HG02798 (cell line): ENCODE data around the gene MRPS7.
"Not testable (repeated sequence)": the region's sequence is repeated elsewhere in the genome, so short reads cannot be mapped to it uniquely, and the experiment has no call there.

Experiments
- ATAC-seq: cut with Tn5 transposase; IDR thresholded peaks from one replicate; pipeline ENCODE4 v1.9.1; 2021; ENCODE audit warnings: mild to moderate bottlenecking; ENCODE audit not compliant: unreplicated experiment, poor library complexity

Gene MRPS7

DNA sequence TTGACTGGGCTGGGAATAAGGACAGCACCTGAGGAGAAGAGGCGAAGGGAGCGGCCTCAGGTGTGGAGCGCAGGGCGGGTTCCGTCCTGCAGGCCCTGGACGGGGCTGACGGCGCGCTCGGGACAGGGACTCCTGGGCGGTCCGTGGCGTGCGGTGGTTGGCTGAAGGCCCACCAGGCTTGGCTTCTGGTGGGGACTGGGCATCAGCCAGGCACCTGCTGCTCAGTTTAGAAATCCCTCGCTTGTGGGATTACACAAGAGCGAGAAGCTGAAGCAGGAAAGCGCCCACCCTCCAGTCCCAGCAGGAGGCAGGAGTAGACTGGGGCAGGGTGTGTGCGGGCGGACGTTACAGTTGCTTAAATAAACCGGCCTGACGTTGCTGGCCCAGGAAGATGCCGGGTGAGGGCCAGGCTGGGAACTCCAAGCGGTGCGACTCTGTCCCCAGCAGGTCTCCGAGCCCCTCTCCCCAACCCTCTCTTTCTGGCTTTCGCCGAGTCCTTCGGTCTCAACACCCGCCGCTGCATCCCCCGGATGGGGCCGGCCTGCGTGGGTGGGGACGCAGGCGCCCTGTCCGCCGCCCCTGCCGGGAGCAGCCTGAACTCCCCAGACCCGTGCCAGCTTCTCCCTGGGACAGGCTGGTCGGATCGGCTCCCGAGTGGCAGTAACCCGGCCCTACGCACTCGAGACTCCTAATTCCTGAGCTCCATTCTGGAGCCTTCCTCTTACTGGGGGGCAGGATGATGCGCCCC is 8.7 kb downstream of the MRPS7 start:
- ATAC-seq = peak; percentile 38

GRCh38 chr17:75270966-75271232 is 9.2 kb downstream of the MRPS7 start, which contains the start of gene MIF4GD:
TSS of gene MIF4GD (minus strand) at chr17:75271231. CDS start at chr17:75270195, 1,036 bp downstream.
- ATAC-seq = no peak

- peak; percentile 89 for ATAC-seq
Observed at GRCh38 chr17:75271233-75271954, 9.7 kb downstream of the MRPS7 start.

DNA sequence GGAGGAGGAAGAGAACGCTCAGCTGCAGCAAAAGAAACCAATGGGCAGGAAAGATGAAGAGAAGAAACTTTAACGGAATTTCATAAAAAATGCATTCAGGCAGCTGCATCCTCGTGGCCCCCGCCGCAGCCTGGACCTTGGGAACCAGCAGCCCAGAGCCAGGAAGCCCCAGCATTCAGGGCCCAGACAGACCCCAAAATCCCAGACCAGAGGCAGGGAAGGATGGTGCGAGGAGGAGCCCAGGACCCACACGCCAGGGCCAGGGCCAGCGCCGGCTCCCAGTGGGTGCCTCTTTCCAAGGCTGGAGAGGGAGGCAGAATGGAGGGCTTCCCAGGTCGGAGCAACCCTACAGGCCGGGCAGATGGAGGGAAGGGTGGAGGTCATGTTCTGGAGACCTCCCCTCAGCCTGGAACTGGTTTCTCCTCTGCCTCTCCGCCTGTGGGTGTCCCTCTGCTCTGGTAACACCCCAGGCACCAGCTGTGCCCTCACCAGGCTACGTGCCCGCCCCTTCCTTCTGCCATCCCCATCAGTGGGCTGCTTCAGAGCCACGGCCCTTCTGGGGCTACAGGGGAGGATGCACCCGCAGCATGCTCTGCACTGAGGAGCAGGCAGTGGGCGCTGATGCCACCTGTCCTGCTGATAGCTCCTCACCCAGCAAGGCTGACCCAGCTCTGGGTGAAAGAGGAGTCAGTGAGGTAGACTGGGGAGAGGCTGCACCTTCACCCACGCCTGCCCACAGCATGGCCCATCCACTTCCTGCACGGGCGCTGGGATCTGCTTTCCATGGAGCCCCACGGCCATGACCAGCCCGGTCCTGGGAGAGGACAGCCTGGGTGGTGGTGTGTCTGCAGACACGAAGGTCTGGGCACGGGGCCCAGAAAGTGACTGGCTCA is 10.5 kb downstream of the MRPS7 start:
- no peak for ATAC-seq

GRCh38 chr17:75272848-75273184 is 11.1 kb downstream of the MRPS7 start:
- ATAC-seq = no peak

DNA sequence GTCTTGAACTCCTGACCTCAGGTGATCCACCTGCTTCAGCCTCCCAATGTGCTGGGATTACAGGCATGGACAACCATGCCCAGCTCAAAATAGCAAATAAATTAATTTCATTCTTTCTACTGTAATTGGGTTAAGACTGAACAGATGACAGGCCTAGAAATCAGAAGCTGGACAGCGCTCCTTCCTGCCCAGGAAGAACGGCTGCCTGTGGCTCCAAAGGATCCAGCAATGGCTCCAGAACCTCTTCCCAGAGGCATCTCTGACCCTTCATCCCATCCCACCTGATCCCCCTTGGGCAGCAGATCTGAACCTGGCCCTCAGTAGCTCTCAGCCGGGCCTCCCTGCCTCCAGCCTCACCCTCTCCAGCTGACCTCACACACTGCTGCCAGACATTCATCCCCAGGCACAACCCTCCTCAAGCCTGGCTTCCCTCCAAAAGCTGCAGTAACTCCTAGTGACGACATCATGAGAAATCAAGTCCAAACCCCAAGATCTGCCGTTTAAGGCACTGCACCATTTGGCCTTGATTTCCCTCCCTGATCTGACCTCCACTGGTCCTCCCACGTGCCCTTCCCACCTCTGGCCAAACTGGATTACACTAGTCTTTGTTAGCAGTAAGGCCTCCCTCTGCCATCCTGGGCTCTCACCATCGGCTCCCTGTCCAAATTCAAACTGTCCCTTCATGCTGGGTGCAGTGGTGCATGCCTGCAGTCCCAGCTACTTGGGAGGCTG is 12.5 kb downstream of the MRPS7 start:
- no peak for ATAC-seq

DNA sequence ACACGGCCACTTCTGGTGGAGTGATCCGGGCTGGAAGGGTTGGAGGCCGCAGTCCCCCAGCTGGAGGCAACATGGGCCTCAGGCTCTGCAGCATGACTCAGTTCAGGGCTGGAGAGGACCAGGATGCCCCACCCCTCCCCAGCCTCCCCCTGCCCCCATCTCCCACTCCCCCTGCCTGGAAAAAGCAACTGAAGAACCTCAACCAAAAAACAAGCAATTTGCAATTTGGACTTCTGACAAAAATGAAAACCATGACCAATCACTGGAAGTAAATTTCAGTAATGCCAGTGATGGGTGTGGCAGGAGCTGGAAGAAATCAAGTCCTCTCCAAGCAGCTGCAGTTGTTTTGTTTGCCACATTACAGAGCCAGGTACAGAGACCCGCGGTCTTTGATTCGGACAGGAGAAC is 16.0 kb downstream of the MRPS7 start:
- no peak for ATAC-seq

DNA sequence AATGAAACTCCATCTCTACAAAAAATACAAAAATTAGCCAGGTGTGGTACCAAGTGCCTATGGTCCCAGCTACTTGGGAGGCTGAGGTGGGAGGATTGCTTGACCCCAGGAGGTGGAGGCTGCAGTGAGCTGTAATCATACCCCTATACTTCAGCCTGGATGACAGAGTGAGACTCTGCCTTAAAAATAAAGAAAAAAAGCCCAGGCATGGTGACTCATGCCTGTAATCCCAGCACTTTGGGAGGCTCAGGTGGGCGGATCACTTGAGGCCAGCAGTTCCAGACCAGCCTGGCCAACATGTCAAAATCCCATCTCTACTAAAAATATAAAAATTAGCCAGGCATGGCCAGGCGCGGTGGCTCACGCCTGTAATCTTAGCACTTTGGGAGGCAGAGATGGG is 18.5 kb downstream of the MRPS7 start:
- ATAC-seq = not testable (repeated sequence)

- ATAC-seq = no peak
Observed at GRCh38 chr17:75285123-75285522, 23.4 kb downstream of the MRPS7 start.

GRCh38 chr17:75287221-75287620 is 25.5 kb downstream of the MRPS7 start:
- no peak for ATAC-seq

GRCh38 chr17:75288359-75288758 is 26.7 kb downstream of the MRPS7 start:
- no peak for ATAC-seq

DNA sequence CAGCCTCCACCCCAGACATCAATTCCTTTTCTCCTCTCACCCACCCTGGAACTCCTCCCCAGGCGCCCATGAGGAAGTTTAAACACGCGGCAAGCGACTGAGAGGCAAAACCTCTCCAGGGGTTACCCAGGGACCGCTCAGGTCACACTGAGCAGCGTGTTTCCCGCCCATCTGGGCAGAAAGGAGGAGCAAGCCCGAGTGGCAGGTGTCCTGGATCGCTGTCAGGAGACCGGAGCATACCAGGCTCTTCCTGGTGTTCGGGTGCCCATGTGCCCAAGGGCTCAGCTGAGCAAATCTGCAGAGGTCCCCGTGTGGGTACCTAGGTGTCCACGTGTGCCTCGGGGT is 27.1 kb downstream of the MRPS7 start:
- peak; percentile 11 for ATAC-seq

GRCh38 chr17:75289115-75289831 is 27.6 kb downstream of the MRPS7 start, which contains the start of gene SLC25A19:
TSS of gene SLC25A19 (minus strand) at chr17:75289433. CDS start at chr17:75286764, 2,669 bp downstream.
- ATAC-seq = peak; percentile 93

- ATAC-seq = no peak
Observed at GRCh38 chr17:75289832-75290337, 28.2 kb downstream of the MRPS7 start.

DNA sequence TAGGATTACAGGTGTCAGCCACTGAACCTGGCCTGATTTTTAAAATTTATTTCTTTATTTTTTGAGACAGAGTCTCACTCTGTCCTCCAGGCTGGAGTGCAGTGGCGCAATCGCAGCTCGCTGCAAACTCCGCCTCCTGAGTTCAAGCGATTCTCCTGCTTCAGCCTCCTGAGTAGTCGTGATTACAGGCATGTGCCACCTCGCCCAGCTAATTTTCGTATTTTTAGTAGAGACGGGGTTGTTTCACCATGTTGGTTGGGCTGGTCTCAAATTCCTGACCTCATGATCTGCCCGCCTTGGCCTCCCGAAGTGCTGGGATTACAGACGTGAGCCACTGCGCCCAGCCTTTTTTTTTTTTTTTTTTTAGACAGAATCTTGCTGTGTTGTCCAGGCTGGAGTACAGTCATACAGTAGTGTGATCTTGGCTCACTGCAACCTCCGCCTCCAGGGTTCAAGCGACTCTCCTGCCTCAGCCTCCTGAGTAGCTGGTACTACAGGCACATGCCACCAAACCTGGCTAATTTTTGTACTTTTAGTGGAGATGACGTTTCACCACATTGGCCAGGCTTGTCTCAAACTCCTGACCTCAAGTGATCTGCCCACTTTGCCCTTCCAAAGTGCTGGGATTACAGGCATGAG is 31.2 kb downstream of the MRPS7 start:
- not testable (repeated sequence) for ATAC-seq

DNA sequence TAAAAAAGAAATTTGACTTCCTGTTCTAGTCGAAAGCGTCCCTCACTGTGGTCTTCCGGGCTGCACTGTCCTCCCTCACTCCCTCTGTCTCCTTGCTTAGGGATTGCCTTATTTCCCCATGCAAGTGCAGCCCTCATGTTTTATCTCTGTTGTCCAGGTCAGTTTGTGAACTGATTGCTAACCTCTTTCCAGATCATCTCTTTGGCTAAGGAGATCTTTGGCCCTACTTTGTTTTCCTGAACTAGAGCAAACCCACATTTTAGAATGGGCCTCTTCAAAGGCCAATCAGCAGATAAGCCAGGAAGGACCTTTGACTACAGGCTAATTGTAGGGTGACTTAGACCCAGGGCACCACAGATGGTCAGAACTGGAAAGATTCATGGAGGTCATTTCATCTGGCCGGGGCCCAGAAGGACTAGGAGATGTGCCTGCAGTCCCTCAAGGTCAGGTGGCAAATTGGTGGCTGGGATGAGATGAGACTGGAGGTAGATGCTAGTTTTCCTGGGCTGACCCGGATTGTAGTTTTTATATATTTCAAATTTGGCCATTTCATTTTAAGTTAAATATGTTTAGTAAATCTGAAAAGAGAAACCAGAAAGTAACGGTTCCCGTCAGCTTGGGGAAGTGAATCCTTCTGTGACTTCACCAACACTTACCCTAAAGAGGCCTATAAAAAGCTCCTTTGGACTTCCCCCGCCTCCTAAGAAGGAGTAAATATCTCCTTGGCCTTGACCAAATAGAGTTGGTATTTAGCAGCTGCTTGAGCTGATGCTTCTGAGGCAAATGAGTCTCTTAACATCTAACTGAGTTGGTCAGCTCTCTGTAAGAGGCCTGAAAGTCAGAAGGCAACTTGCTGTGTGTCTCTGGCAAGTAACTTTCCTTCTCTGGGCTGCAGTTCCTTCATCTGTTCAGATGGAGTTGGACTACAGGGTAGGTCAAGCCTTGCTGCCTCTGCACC is 33.8 kb downstream of the MRPS7 start:
- peak; percentile 69 for ATAC-seq

- no peak for ATAC-seq
Observed at GRCh38 chr17:75300280-75300679, 38.6 kb downstream of the MRPS7 start.

DNA sequence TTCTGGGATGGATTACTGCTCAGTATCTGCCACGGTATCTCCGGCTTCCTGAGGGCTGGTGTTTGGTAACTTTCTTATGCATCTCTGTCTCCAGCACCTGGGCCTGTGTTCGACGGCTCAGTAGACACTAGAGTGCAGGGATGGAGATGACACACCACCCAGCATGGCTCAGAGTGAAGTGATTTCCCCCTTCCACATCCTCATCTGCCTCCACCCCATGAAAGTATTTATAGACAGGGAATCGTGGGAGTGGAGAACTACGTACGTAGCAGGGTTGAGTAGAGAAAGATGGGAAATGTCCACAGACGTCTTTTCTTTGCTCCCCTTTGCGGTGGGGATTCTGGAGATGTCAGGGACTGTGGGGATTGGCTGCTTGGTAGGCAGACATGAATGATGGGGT is 39.4 kb downstream of the MRPS7 start:
- ATAC-seq = no peak
